Measurements from ENCODE around the gene AIMP1.

AIMP1 gene

DNA sequence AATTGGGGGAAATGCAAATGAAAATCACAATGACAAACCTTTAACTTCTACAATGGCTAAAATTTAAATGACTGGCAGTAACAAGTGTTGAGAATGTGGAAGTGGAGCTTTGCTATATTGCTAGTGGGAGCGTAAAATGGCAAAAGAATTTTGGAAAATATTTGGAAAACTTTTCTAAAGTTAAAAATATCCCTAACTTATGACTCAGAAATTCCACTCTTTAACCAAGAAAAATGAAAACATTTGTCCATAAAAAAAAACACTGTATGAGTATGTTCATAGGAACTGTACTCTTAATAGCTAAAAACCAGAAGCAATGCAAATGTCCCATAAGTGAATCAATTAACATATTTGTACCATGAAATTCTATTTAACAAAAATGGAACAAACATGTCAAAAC, 4.0 kb upstream of the AIMP1 start:
- Histone ChIP-seq H3K4me2 (ENCODE audit: low read length, poor library complexity, severe bottlenecking) (no peak overlapping the region), H2BK15ac (ENCODE audit: low read depth, poor library complexity, severe bottlenecking) (no peak overlapping the region), H2BK12ac (ENCODE audit: low read length in 2 of 2) (no peak overlapping the region), H2BK120ac (ENCODE audit: low read depth, low read length) (no peak overlapping the region), H3K27me3 (ENCODE audit: control insufficient read depth in 1 of 2, insufficient read depth in 1 of 2, low read length in 2 of 2) (no peaks in the 10 kb centered on the region), H2AK5ac (ENCODE audit: low read length, severe bottlenecking) (no peak overlapping the region), H3K36me3 (ENCODE audit: control insufficient read depth in 1 of 2, insufficient read depth in 2 of 2, low read depth in 1 of 2, low read length in 2 of 2) (peaks cover 0 to 14% of the 10 kb centered on the region in 2 experiments), H3K4me1 (ENCODE audit: control insufficient read depth, insufficient read depth, low read depth, low read length) (peaks cover 1% of the 10 kb centered on the region), H3K9ac (ENCODE audit: low read length) (peak overlapping the region; percentile 82), H4K91ac (ENCODE audit: low read length) (no peak overlapping the region), H3K14ac (ENCODE audit: low read length in 2 of 2) (no peak overlapping the region), H3K23ac (ENCODE audit: low read length in 2 of 2) (no peak overlapping the region), H3K4me3 (ENCODE audit: insufficient read depth in 1 of 2, low read depth in 1 of 2, low read length in 2 of 2) (peak overlapping the region in 1 of 2 experiments; percentile 43), H3K18ac (ENCODE audit: low read depth in 1 of 2, low read length in 2 of 2) (no peak overlapping the region), H3K9me3 (ENCODE audit: control insufficient read depth, low read length) (no peaks in the 10 kb centered on the region), H3K79me1 (replicated peaks; ENCODE audit: low read length, poor library complexity, severe bottlenecking) (peaks cover 8% of the 10 kb centered on the region), H3K27ac (ENCODE audit: low read length, poor library complexity, severe bottlenecking) (no peak overlapping the region), H4K8ac (ENCODE audit: low read length) (no peak overlapping the region), H2AFZ (ENCODE audit: low read depth, low read length) (no peak overlapping the region), H3K4ac (ENCODE audit: low read depth in 1 of 2, low read length in 2 of 2) (no peak overlapping the region), H2BK5ac (ENCODE audit: low read depth, low read length, poor library complexity, severe bottlenecking) (no peak overlapping the region)
- no CpG with 5 or more reads among the region's 1 CpG for WGBS
- peak; percentile 8 for DNase-seq

GRCh38 chr4:106312997-106313522, 3.3 kb upstream of the AIMP1 start:
- Histone ChIP-seq H2BK120ac (ENCODE audit: low read depth, low read length) (no peak overlapping the region), H3K18ac (ENCODE audit: low read depth in 1 of 2, low read length in 2 of 2) (no peak overlapping the region), H3K23ac (ENCODE audit: low read length in 2 of 2) (no peak overlapping the region), H3K27me3 (ENCODE audit: control insufficient read depth in 1 of 2, insufficient read depth in 1 of 2, low read length in 2 of 2) (no peaks in the 10 kb centered on the region), H3K9ac (ENCODE audit: low read length) (peak overlapping the region; percentile 82), H2AK5ac (ENCODE audit: low read length, severe bottlenecking) (no peak overlapping the region), H2BK12ac (ENCODE audit: low read length in 2 of 2) (no peak overlapping the region), H4K91ac (ENCODE audit: low read length) (no peak overlapping the region), H3K27ac (ENCODE audit: low read length, poor library complexity, severe bottlenecking) (no peak overlapping the region), H3K14ac (ENCODE audit: low read length in 2 of 2) (no peak overlapping the region), H2BK5ac (ENCODE audit: low read depth, low read length, poor library complexity, severe bottlenecking) (no peak overlapping the region), H2BK15ac (ENCODE audit: low read depth, poor library complexity, severe bottlenecking) (no peak overlapping the region), H3K79me1 (replicated peaks; ENCODE audit: low read length, poor library complexity, severe bottlenecking) (peaks cover 8% of the 10 kb centered on the region), H3K4me3 (ENCODE audit: insufficient read depth in 1 of 2, low read depth in 1 of 2, low read length in 2 of 2) (peak overlapping the region in 1 of 2 experiments; percentile 38), H3K36me3 (ENCODE audit: control insufficient read depth in 1 of 2, insufficient read depth in 2 of 2, low read depth in 1 of 2, low read length in 2 of 2) (peaks cover 0 to 8% of the 10 kb centered on the region in 2 experiments), H4K8ac (ENCODE audit: low read length) (no peak overlapping the region), H3K4me1 (ENCODE audit: control insufficient read depth, insufficient read depth, low read depth, low read length) (peaks cover 1% of the 10 kb centered on the region), H2AFZ (ENCODE audit: low read depth, low read length) (no peak overlapping the region), H3K4me2 (ENCODE audit: low read length, poor library complexity, severe bottlenecking) (no peak overlapping the region), H3K4ac (ENCODE audit: low read depth in 1 of 2, low read length in 2 of 2) (no peak overlapping the region), H3K9me3 (ENCODE audit: control insufficient read depth, low read length) (no peaks in the 10 kb centered on the region)
- 100% methylated on average over 2 of the region's 3 CpGs for WGBS
- peak; percentile 8 for DNase-seq

GRCh38 chr4:106314960-106315359, 1.4 kb upstream of the AIMP1 start:
- H3K9me3 ChIP-seq (ENCODE audit: control insufficient read depth, low read length): no peaks in the 10 kb centered on the region
- no peaks in the 10 kb centered on the region for H3K36me3 ChIP-seq (ENCODE audit: control insufficient read depth in 1 of 2, insufficient read depth in 2 of 2, low read depth in 1 of 2, low read length in 2 of 2)
- H2BK120ac ChIP-seq (ENCODE audit: low read depth, low read length): no peak overlapping the region
- no peak overlapping the region for H3K23ac ChIP-seq (ENCODE audit: low read length in 2 of 2)
- no peak overlapping the region for H4K8ac ChIP-seq (ENCODE audit: low read length)
- no peak overlapping the region for H2BK12ac ChIP-seq (ENCODE audit: low read length in 2 of 2)
- H3K4me2 ChIP-seq (ENCODE audit: low read length, poor library complexity, severe bottlenecking): peak overlapping the region; percentile 91
- H2AFZ ChIP-seq (ENCODE audit: low read depth, low read length): no peak overlapping the region
- H2AK5ac ChIP-seq (ENCODE audit: low read length, severe bottlenecking): no peak overlapping the region
- no peak overlapping the region for H4K91ac ChIP-seq (ENCODE audit: low read length)
- peaks cover 3% of the 10 kb centered on the region for H3K79me1 ChIP-seq (replicated peaks; ENCODE audit: low read length, poor library complexity, severe bottlenecking)
- H3K4me3 ChIP-seq (ENCODE audit: insufficient read depth in 1 of 2, low read depth in 1 of 2, low read length in 2 of 2): peak overlapping the region in 1 of 2 experiments; percentile 99
- H3K4ac ChIP-seq (ENCODE audit: low read depth in 1 of 2, low read length in 2 of 2): no peak overlapping the region
- no peak for DNase-seq
- H3K9ac ChIP-seq (ENCODE audit: low read length): peak overlapping the region; percentile 99
- H3K27me3 ChIP-seq (ENCODE audit: control insufficient read depth in 1 of 2, insufficient read depth in 1 of 2, low read length in 2 of 2): no peaks in the 10 kb centered on the region
- H3K18ac ChIP-seq (ENCODE audit: low read depth in 1 of 2, low read length in 2 of 2): no peak overlapping the region
- no peak overlapping the region for H2BK15ac ChIP-seq (ENCODE audit: low read depth, poor library complexity, severe bottlenecking)
- no peak overlapping the region for H3K14ac ChIP-seq (ENCODE audit: low read length in 2 of 2)
- no peak overlapping the region for H3K27ac ChIP-seq (ENCODE audit: low read length, poor library complexity, severe bottlenecking)
- H3K4me1 ChIP-seq (ENCODE audit: control insufficient read depth, insufficient read depth, low read depth, low read length): peaks cover 1% of the 10 kb centered on the region
- H2BK5ac ChIP-seq (ENCODE audit: low read depth, low read length, poor library complexity, severe bottlenecking): no peak overlapping the region
- WGBS: 90% methylated on average over 3 of the region's 6 CpGs

- Histone ChIP-seq H3K36me3 (ENCODE audit: control insufficient read depth in 1 of 2, insufficient read depth in 2 of 2, low read depth in 1 of 2, low read length in 2 of 2) (peaks cover 0 to 2% of the 10 kb centered on the region in 2 experiments), H2BK120ac (ENCODE audit: low read depth, low read length) (peak overlapping the region; percentile 75), H3K4me2 (ENCODE audit: low read length, poor library complexity, severe bottlenecking) (peak overlapping the region; percentile 91), H2BK12ac (ENCODE audit: low read length in 2 of 2) (no peak overlapping the region), H2BK15ac (ENCODE audit: low read depth, poor library complexity, severe bottlenecking) (no peak overlapping the region), H3K79me1 (replicated peaks; ENCODE audit: low read length, poor library complexity, severe bottlenecking) (peaks cover under 1% of the 10 kb centered on the region), H3K14ac (ENCODE audit: low read length in 2 of 2) (peak overlapping the region in 1 of 2 experiments; percentile 71), H3K27me3 (ENCODE audit: control insufficient read depth in 1 of 2, insufficient read depth in 1 of 2, low read length in 2 of 2) (no peaks in the 10 kb centered on the region), H2AK5ac (ENCODE audit: low read length, severe bottlenecking) (peak overlapping the region; percentile 78), H3K4ac (ENCODE audit: low read depth in 1 of 2, low read length in 2 of 2) (peak overlapping the region; percentile 76 to 86), H3K9me3 (ENCODE audit: control insufficient read depth, low read length) (no peaks in the 10 kb centered on the region), H2BK5ac (ENCODE audit: low read depth, low read length, poor library complexity, severe bottlenecking) (no peak overlapping the region), H3K23ac (ENCODE audit: low read length in 2 of 2) (no peak overlapping the region), H3K4me1 (ENCODE audit: control insufficient read depth, insufficient read depth, low read depth, low read length) (peaks cover 1% of the 10 kb centered on the region), H3K27ac (ENCODE audit: low read length, poor library complexity, severe bottlenecking) (peak overlapping the region; percentile 87), H2AFZ (ENCODE audit: low read depth, low read length) (peak overlapping the region; percentile 68), H3K9ac (ENCODE audit: low read length) (peak overlapping the region; percentile 99), H3K4me3 (ENCODE audit: insufficient read depth in 1 of 2, low read depth in 1 of 2, low read length in 2 of 2) (peak overlapping the region; percentile 89 to 99), H4K8ac (ENCODE audit: low read length) (peak overlapping the region; percentile 98), H3K18ac (ENCODE audit: low read depth in 1 of 2, low read length in 2 of 2) (peak overlapping the region; percentile 82 to 95), H4K91ac (ENCODE audit: low read length) (peak overlapping the region; percentile 97)
- DNase-seq: peak; percentile 61
- WGBS: 0% methylated on average over 13 of the region's 13 CpGs
These were observed 828 bp upstream of the AIMP1 start for GRCh38 chr4:106315476-106315967.
